ENCODE measurements around the gene DCANP1. TPM values are rescaled to one million over a fixed set of nuclear protein-coding genes. Genes with fewer than 3 reads are reported as not detected.

Gene DCANP1
- total and polyA plus RNA-seq, 9 of the 15 experiments (the other 6 are each of a cell fraction or from before 2014, with no cell fraction given), result not detected

- TF ChIP-seq TFAP4 (CRISPR knock-in tag; IDR thresholded peaks at IDR 0.05; ENCODE audit: borderline replicate concordance), result peak; percentile 95
- no peak for TF ChIP-seq TRIM24 (IDR thresholded peaks at IDR 0.05)
- peak in 1 of 2 experiments; percentile 66; a peak in 2 of 4 replicates for TF ChIP-seq RCOR1 (IDR thresholded peaks at IDR 0.05; ENCODE audit: borderline replicate concordance in 1 of 2, low read depth in 2 of 2, low read length in 2 of 2)
- TF ChIP-seq PCBP1 (IDR thresholded peaks at IDR 0.05; ENCODE audit: low read depth, low read length, poor library complexity, severe bottlenecking), result no peak
Observed at GRCh38 chr5:135482381-135482933, 35.3 kb upstream of the DCANP1 start (continued).

GRCh38 chr5:135481909-135482311 lies 34.8 kb upstream of the DCANP1 start:
- FAIRE-seq, result no peak
- Histone ChIP-seq H3K9me3 (replicated peaks; ENCODE audit: control insufficient read depth, insufficient read depth, low read depth, low read length) (no peaks in the 10 kb centered on the region), H3K9ac (ENCODE audit: insufficient read depth in 1 of 2, low read depth in 2 of 2, low read length in 2 of 2) (peak overlapping the region; percentile 43 to 71; a peak in 2 of 4 replicates), H2AFZ (ENCODE audit: low read depth, low read length) (peak overlapping the region; percentile 64), H3K27me3 (ENCODE audit: control insufficient read depth in 2 of 2, insufficient read depth in 2 of 2, low read length in 2 of 2) (no peaks in the 10 kb centered on the region; a peak in 1 of 5 replicates), H3K9me1 (ENCODE audit: control insufficient read depth, insufficient read depth, low read length) (peaks cover 9% of the 10 kb centered on the region), H3K4me1 (replicated peaks in 1 of 2; ENCODE audit: control insufficient read depth in 2 of 2, insufficient read depth in 2 of 2, low read length in 2 of 2) (peaks cover 41 to 53% of the 10 kb centered on the region in 2 experiments), H3K79me2 (ENCODE audit: control insufficient read depth, insufficient read depth, low read length) (no peaks in the 10 kb centered on the region; the same call in 2 of the 3 replicates), H3K36me3 (ENCODE audit: control insufficient read depth, insufficient read depth, low read length) (no peaks in the 10 kb centered on the region), H3K4me2 (ENCODE audit: insufficient read depth, low read length) (peak overlapping the region; percentile 72), H3K4me3 (no peak overlapping the region), H4K20me1 (replicated peaks; ENCODE audit: control insufficient read depth, insufficient read depth, low read length) (no peaks in the 10 kb centered on the region), H3K27ac (ENCODE audit: extremely low read depth, low read depth, low read length) (peak overlapping the region; percentile 71)
- no peak for ATAC-seq
- ChIA-PET CTCF (ENCODE audit: low intra/inter-chr PET ratio) (no interaction called here), POLR2A (interaction anchor here (0.6 to 1.2 kb wide), 4 partner anchors 9 to 348 kb away, joined by 3 read pairs; no protein-coding TSS in a partner anchor)
- BruUV-seq (replicated peaks), result no TSS peak
- WGBS (ENCODE audit: insufficient coverage, low coverage, missing lambda C conversion rate), result 76% methylated on average over 2 of the region's 4 CpGs
- DNase-seq (ENCODE audit: extremely low read depth in 1 of 4, low spot score in 3 of 4), result no peak
- intact Hi-C loops (cut with micrococcal nuclease) (no loop called here), in situ Hi-C loops (cut with MboI) (no loop called here)
- TF ChIP-seq E2F4 (CRISPR knock-in tag; IDR thresholded peaks at IDR 0.05; ENCODE audit: low read depth) (no peak), HDAC8 (tag; IDR thresholded peaks at IDR 0.05) (peak; percentile 14; the same call in 1 of the 2 replicates), CREB1 (IDR thresholded peaks at IDR 0.05) (no peak), CREB1 (CRISPR knock-in tag; IDR thresholded peaks at IDR 0.05) (no peak), ARHGAP35 (IDR thresholded peaks at IDR 0.05; ENCODE audit: partially characterized antibody) (peak; percentile 45), HDGF (IDR thresholded peaks at IDR 0.05) (peak; percentile 95), AFF4 (CRISPR knock-in tag; IDR thresholded peaks at IDR 0.05) (no peak), NFRKB (IDR thresholded peaks at IDR 0.05; ENCODE audit: low read depth) (peak; percentile 65)
